NCI-H146 treated with DMSO at 0.1 percent for 48 hours (cell line): ENCODE results near the gene BBS5.
"Not testable (repeated sequence)": the region's sequence is repeated elsewhere in the genome, so short reads cannot be mapped to it uniquely, and the experiment has no call there.

Experiments used
- DNase-seq: peaks from one replicate; lab custom pipeline; 2025; ENCODE audit not compliant: unreplicated experiment; lab: John Stamatoyannopoulos, UW

BBS5 gene

GRCh38 chr2:169485650-169486138 lies 6.4 kb downstream of the BBS5 start:
- no peak for DNase-seq

- no peak for DNase-seq
Observed at GRCh38 chr2:169486487-169486886, 7.2 kb downstream of the BBS5 start.

DNA sequence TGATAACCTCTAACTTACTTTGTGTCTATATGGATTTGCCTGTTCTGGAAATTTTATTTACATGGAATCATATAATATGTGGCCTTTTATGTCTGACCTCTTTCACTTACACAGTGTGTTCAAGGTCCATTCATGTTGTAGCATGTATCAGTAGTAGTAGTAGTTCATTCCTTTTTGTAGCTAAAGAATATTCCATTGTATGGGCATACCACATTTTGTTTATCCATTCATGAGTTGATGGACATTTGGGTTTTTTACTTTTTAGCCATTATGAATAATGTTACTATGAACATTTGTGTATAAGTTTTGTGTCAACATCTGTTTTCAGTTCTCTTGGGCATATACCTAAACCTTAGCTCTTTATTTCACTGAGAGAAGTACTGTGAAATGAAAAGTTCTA lies 11.5 kb downstream of the BBS5 start:
- DNase-seq: no peak

- DNase-seq: no peak
Observed at GRCh38 chr2:169491378-169491777, 12.1 kb downstream of the BBS5 start.

DNA sequence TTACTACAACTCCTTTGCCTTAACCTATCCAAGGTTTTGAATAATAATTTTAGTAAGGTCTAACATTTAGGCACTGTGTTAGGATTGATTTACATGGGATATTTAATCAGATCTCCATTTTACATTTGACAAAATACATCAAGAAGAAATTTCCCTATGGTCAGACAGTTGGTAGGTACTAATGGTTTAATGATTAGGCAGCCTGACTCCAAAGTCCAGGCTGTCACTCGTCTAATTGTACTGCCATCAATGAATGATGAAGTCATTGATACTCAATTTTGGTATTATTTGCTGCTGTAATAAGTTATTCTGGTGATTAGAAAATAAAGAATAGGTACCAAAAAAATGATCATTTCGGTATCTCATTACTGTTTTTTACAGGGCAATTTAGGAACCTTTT lies 14.1 kb downstream of the BBS5 start:
- no peak for DNase-seq

DNA sequence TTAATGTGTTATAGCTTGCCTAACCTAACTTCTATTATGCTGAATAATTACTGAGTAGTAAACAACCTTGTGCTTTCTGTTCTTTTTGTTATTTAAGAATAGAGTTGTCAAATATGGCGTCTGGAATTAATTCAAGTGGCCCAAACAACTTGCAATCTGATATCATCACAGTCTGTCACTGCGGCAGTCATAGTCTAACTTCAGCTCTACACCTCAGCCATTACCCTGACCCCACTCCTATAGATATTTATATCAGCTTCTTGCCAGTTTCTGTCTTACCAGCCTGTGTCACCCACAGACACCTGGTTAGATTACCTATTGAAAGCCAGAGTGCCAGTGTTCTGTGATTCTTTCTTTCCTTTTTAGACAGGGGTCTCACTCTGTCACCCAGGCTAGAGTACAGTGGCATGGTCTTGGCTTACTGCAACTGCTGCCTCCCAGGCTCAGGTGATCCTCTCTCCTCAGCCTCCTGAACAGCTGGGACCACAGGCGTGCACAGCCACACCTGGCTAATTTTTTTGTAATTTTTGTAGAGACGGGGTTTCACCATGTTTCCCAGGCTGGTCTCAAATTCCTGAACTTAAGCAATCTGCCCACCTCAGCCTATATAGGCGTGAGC lies 16.1 kb downstream of the BBS5 start:
- DNase-seq: no peak

DNA sequence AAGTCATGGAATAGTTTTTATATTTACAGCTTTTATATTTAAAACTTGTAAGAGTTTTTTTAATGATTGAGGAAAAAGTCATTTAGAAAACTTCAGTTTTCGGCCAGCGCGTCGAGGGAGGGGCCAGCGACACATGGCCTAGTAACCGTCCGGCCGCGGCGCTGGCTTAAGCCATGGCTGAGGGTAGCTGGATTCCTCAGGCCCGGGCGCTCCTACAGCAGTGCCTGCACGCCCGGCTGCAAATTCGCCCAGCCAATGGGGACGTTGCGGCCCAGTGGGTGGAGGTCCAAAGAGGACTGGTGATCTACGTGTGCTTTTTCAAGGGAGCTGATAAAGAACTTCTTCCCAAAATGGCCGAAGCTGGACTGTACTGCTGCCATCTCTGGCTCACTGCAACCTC lies 25.4 kb downstream of the BBS5 start:
- DNase-seq: no peak

GRCh38 chr2:169507698-169508097 lies 28.4 kb downstream of the BBS5 start:
- DNase-seq: peak; percentile 77

- peak; percentile 58 for DNase-seq
Observed at GRCh38 chr2:169509298-169509885, 30.1 kb downstream of the BBS5 start, which contains the start of gene KLHL41. KLHL41 (plus strand) TSS chr2:169509702; CDS start chr2:169509779, 77 bp downstream.

- DNase-seq: no peak
Observed at GRCh38 chr2:169509955-169510354, 30.7 kb downstream of the BBS5 start.

GRCh38 chr2:169510496-169510895 lies 31.2 kb downstream of the BBS5 start:
- peak; percentile 31 for DNase-seq

DNA sequence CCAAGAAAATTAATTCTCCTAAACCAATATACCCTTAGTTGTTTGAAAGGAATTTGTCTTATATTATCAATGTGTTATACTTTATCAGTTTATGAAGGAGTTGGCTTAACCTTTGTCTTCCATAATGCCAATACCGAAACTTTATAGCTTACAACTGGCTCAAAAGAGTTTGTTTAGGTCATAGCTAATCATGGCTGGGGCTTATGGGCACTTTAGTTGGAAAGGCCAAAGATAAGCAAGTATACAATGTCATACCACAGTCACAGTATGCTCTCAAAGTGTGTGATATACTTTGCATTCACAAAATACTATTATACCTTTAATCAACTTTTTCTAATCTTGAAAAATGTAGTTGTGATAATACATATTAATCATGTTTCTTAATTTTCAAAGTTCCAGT lies 32.5 kb downstream of the BBS5 start:
- DNase-seq: no peak

- no peak for DNase-seq
Observed at GRCh38 chr2:169512525-169512924, 33.2 kb downstream of the BBS5 start.

DNA sequence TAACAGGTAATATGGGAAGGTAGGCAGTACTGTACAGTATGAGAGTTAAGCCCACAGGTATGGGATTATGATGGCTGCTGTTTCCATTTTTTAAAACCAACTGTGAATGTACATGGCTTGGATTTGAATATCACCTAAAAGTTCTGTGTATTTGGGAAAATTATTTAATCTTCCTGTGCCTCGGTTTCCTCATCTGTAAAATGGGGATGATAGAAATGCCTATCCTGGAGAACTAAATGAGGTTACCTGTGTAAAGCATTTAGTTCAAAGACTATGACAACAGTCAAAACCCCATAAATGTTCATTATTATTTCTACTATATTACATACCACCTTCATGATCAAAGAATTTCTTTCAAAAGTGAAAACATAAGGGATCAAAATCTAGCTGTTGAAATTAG lies 33.8 kb downstream of the BBS5 start:
- DNase-seq: no peak

- no peak for DNase-seq
Observed at GRCh38 chr2:169513926-169514325, 34.6 kb downstream of the BBS5 start.

DNA sequence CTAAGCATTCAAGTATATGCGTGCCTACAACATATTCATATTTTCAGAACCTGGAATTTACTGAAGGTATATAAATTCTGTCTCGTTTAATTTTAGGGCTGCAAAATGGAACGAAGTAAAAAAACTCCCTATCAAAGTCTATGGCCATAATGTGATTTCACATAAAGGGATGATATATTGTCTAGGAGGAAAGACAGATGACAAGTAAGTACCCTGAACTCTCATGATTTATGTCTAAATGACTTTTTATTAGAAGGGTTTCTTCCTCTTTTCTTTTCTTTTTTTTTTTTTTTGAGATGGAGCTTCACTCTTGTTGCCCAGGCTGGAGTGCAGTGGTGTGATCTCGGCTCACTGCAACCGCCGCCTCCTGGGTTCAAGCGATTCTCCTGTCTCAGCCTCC lies 35.5 kb downstream of the BBS5 start:
- DNase-seq: not testable (repeated sequence)

DNA sequence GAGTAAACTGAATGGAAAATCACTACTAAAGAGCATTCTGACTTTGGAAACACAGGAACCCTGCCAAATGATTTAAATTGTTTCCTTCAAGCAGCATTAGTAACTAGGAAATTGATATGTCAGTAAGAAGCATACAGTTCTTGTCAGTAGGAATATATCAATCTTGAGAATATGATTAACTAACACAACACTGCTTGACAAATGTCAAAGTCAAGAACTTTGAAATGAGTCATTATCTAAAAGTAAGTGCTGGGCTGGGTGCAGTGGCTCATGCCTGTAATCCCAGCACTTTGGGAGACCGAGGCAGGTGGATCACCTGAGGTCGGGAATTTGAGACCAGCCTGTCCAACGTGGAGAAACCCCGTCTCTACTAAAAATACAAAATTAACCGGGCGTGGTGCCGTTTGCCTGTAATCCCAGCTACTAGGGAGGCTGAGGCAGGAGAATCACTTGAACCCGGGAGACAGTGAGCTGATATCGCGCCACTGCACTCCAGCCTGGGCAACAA lies 37.2 kb downstream of the BBS5 start:
- DNase-seq: not testable (repeated sequence)

DNA sequence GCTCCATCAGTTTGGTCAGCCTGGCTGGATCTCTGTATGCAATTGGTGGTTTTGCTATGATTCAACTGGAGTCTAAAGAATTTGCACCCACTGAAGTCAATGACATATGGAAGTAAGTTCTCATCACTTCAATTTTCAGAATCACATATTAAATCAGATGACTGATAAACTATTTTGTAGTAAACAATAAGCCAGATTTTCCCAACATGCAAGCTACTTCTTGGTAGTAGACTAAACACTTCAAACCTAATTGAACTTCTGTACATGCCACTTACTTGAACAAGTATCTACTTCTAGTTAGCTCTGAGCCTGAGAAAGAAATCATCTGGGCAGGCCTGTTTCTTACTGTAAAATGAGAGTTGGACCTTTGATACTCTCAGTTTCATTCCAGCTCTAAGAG lies 41.6 kb downstream of the BBS5 start:
- no peak for DNase-seq

GRCh38 chr2:169523681-169524080 lies 44.4 kb downstream of the BBS5 start:
- no peak for DNase-seq

DNA sequence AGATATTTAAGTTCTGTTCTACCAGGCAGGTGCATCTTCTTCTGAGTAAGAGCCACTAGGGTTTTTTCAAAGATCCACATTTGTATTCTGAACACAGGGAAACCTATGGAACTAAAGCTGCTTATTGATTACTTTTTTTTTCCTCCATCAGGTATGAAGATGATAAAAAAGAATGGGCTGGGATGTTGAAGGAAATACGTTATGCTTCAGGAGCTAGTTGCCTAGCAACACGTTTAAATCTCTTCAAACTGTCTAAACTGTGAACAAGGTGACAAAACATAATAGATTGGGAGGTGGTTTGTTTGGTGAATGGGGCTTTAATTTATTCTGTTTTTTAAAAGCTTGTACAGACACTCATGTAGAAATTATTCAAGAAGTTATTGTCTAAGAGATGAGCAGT lies 46.1 kb downstream of the BBS5 start:
- no peak for DNase-seq

- no peak for DNase-seq
Observed at GRCh38 chr2:169526451-169526850, 47.2 kb downstream of the BBS5 start.

DNA sequence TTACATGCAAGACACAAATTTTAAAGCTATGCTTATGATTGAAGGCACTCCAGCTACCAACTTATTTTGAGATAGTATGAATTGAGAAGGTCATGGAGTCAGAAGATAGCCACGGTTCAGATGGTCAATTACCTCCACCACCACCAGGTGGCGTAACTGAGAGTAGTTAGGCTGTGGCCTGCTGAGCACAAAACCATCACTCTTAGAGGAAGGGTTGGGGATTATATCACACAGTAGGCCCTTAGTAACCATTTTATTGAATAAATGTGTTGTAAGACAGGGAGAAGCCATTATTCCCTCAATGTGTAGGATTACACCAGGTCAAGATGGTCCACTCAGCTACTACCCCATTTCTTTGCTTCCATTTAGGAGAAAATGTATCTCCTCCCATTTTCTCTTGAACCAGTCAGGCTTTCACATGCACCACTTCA lies 49.0 kb downstream of the BBS5 start:
- peak; percentile 6 for DNase-seq

GRCh38 chr2:169539460-169539859 lies 60.2 kb downstream of the BBS5 start:
- DNase-seq: not testable (repeated sequence)
